GM23338 (cell line): Measurements from ENCODE around the gene TRIM39. TPM values are rescaled to one million over a fixed set of nuclear protein-coding genes. Genes with fewer than 3 reads are reported as not detected.
A peak's percentile ranks its signal among the peaks of the same experiment; 100 is the strongest.

Experiments
- ATAC-seq: fragments of 200-7000 bp; cut with Tn5 transposase; 3 replicates; pipeline ENCODE4 v1.9.1; 2020
- DNase-seq: peaks from one replicate; pipeline ENCODE4 v3.0.0-alpha.2; 2015; ENCODE audit warnings: low spot score
- H2AFZ ChIP-seq: fragments of 200-600 bp; sonication (generic); 2 replicates; pipeline ENCODE4 v1.8.0; 2016; ENCODE audit warnings: antibody characterized with exemption, mild to moderate bottlenecking, moderate library complexity
- H3F3A ChIP-seq: fragments of 200-600 bp; sonication (generic); replicated peaks from 2 replicates; pipeline ENCODE4 v1.8.0; 2017; ENCODE audit warnings: antibody characterized with exemption, mixed run types, low read depth
- H3K27ac ChIP-seq: fragments of 200-600 bp; sonication (generic); 2 replicates; pipeline ENCODE4 v1.6.1; 2016; ENCODE audit warnings: low read depth
- H3K27me3 ChIP-seq: fragments of 200-600 bp; sonication (generic); 2 replicates; pipeline ENCODE4 v1.8.0; 2016; ENCODE audit warnings: mild to moderate bottlenecking, mixed run types, moderate library complexity; ENCODE audit not compliant: insufficient read depth
- H3K36me3 ChIP-seq: fragments of 200-600 bp; sonication (generic); 2 replicates; pipeline ENCODE4 v1.8.0; 2016; ENCODE audit warnings: mild to moderate bottlenecking; ENCODE audit not compliant: insufficient read depth
- H3K4me1 ChIP-seq: fragments of 200-600 bp; sonication (generic); 2 replicates; pipeline ENCODE4 v1.8.0; 2016; ENCODE audit warnings: mild to moderate bottlenecking, moderate library complexity; ENCODE audit not compliant: insufficient read depth
- H3K4me2 ChIP-seq: fragments of 200-600 bp; sonication (generic); 2 replicates; pipeline ENCODE4 v1.7.1; 2017; ENCODE audit warnings: mixed run types
- H3K4me3 ChIP-seq: fragments of 200-600 bp; sonication (generic); 2 replicates; pipeline ENCODE4 v1.6.1; 2016; ENCODE audit warnings: mixed run types
- H3K79me2 ChIP-seq: fragments of 200-600 bp; sonication (generic); replicated peaks from 2 replicates; pipeline ENCODE4 v1.8.0; 2017; ENCODE audit warnings: mild to moderate bottlenecking; ENCODE audit not compliant: insufficient read depth
- H3K9me2 ChIP-seq: fragments of 200-600 bp; sonication (generic); 2 replicates; pipeline ENCODE4 v1.8.0; 2017; ENCODE audit not compliant: insufficient read depth
- H4K20me1 ChIP-seq: fragments of 200-600 bp; sonication (generic); replicated peaks from 2 replicates; pipeline ENCODE4 v1.8.0; 2017; ENCODE audit warnings: mild to moderate bottlenecking; ENCODE audit not compliant: insufficient read depth
- H3K27ac Mint-ChIP-seq: 2 replicates; pipeline ENCODE4 v1.8.0; 2020; ENCODE audit warnings: inconsistent platforms, mild to moderate bottlenecking, moderate library complexity, mixed read lengths
- H3K27me3 Mint-ChIP-seq: 3 replicates; pipeline ENCODE4 v1.8.0; 2022; ENCODE audit warnings: low read depth, mild to moderate bottlenecking, moderate library complexity, mixed read lengths, inconsistent platforms; ENCODE audit not compliant: insufficient read depth, poor library complexity
- H3K36me3 Mint-ChIP-seq: 3 replicates; pipeline ENCODE4 v1.8.0; 2021; ENCODE audit warnings: low read depth, mild to moderate bottlenecking, inconsistent platforms, moderate library complexity, mixed read lengths
- H3K4me1 Mint-ChIP-seq: 3 replicates; pipeline ENCODE4 v1.8.0; 2020; ENCODE audit warnings: mild to moderate bottlenecking, inconsistent platforms, mixed read lengths
- H3K4me3 Mint-ChIP-seq: 3 replicates; pipeline ENCODE4 v1.8.0; 2021; ENCODE audit warnings: moderate library complexity, mild to moderate bottlenecking, inconsistent platforms, mixed read lengths
- H3K9me3 Mint-ChIP-seq: 3 replicates; pipeline ENCODE4 v1.8.0; 2020; ENCODE audit warnings: moderate library complexity, mild to moderate bottlenecking, inconsistent platforms, mixed read lengths
- CREB1 ChIP-seq: fragments of 250-450 bp; sonication (Bioruptor Pico); IDR thresholded peaks from 2 replicates; pipeline ENCODE4 v1.5.0; 2020; ENCODE audit warnings: low read depth, mild to moderate bottlenecking, moderate library complexity
- EZH2phosphoT487 ChIP-seq: fragments of 200-600 bp; sonication (generic); IDR thresholded peaks from one replicate; pipeline ENCODE4 v1.8.1; 2018; ENCODE audit warnings: antibody characterized with exemption; ENCODE audit not compliant: unreplicated experiment
- NANOG ChIP-seq: IDR thresholded peaks from 2 replicates; pipeline ENCODE4 v1.6.1; 2016; ENCODE audit warnings: antibody characterized with exemption, borderline replicate concordance
- ZNF114 ChIP-seq: fragments of 250-450 bp; sonication (Bioruptor Pico); IDR thresholded peaks from 2 replicates; pipeline ENCODE4 v1.5.0; 2020; ENCODE audit warnings: mild to moderate bottlenecking, moderate library complexity
- polyA plus RNA-seq: library from polyadenylated mRNA; unstranded; fragments of >200 nt; fragmentation: Nextera tagmentation; extraction: Ambion mirVana; gene quantifications from 2 replicates; pipeline ENCODE4 v1.2.1, GENCODE V29; 2016
- total RNA-seq: library from RNA; depleted of rRNA; stranded (reverse); fragments of >200 nt; shearing (Covaris generic); gene quantifications from 2 replicates; pipeline ENCODE4 v1.2.3, GENCODE V29; 2014
- TF ChIP-seq, protein P1 (sequence below), 2 experiments: fragments of 200-600 bp in 1 of 2; sonication (generic) in 1 of 2; conservative IDR thresholded peaks; 2 replicates each; pipeline versions ENCODE4 v1.5.1 to v1.6.1; 2016 to 2017; ENCODE audit warnings: antibody characterized with exemption in 2 of 2, low read depth in 2 of 2, mild to moderate bottlenecking in 2 of 2, moderate library complexity in 1 of 2
- TF ChIP-seq, protein P2 (sequence below): IDR thresholded peaks from 2 replicates; pipeline ENCODE4 v1.6.1; 2016; ENCODE audit warnings: antibody characterized with exemption
- TF ChIP-seq, protein P3 (sequence below): IDR thresholded peaks from one replicate; pipeline ENCODE4 v1.6.1; 2018; ENCODE audit warnings: antibody characterized with exemption; ENCODE audit not compliant: unreplicated experiment
- TF ChIP-seq, protein P4 (sequence below): fragments of 250-450 bp; sonication (Bioruptor Pico); IDR thresholded peaks from 2 replicates; pipeline ENCODE4 v1.5.0; 2020; ENCODE audit warnings: mild to moderate bottlenecking, moderate library complexity

TRIM39 gene
- total and polyA plus RNA-seq, 2 experiments from 2014 or later, result 5.4 to 19.2 TPM

DNA sequence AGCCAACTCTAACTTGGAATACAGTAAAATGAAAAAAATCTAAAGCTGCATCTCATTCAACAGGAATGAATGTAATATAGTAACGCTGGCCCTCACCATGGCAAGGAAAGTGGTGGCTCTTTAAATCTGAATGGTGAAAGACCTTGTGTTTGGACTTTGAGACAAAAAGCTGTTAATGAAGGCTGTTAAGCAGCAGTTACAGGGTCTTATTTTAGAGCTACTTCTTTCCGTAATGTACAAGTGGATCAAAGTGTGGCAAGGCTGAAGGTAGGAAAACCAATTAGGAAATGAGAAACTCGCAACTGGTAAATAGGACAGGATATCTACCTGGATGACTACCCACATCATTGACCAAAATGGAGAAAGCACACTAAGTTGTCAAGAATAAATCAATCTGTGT, 11.6 kb upstream of the TRIM39 start (continued):
- TF ChIP-seq, protein P1, sequence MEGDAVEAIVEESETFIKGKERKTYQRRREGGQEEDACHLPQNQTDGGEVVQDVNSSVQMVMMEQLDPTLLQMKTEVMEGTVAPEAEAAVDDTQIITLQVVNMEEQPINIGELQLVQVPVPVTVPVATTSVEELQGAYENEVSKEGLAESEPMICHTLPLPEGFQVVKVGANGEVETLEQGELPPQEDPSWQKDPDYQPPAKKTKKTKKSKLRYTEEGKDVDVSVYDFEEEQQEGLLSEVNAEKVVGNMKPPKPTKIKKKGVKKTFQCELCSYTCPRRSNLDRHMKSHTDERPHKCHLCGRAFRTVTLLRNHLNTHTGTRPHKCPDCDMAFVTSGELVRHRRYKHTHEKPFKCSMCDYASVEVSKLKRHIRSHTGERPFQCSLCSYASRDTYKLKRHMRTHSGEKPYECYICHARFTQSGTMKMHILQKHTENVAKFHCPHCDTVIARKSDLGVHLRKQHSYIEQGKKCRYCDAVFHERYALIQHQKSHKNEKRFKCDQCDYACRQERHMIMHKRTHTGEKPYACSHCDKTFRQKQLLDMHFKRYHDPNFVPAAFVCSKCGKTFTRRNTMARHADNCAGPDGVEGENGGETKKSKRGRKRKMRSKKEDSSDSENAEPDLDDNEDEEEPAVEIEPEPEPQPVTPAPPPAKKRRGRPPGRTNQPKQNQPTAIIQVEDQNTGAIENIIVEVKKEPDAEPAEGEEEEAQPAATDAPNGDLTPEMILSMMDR (conservative IDR thresholded peaks at IDR 0.05; ENCODE audit: low read depth in 2 of 2), result no peak

DNA sequence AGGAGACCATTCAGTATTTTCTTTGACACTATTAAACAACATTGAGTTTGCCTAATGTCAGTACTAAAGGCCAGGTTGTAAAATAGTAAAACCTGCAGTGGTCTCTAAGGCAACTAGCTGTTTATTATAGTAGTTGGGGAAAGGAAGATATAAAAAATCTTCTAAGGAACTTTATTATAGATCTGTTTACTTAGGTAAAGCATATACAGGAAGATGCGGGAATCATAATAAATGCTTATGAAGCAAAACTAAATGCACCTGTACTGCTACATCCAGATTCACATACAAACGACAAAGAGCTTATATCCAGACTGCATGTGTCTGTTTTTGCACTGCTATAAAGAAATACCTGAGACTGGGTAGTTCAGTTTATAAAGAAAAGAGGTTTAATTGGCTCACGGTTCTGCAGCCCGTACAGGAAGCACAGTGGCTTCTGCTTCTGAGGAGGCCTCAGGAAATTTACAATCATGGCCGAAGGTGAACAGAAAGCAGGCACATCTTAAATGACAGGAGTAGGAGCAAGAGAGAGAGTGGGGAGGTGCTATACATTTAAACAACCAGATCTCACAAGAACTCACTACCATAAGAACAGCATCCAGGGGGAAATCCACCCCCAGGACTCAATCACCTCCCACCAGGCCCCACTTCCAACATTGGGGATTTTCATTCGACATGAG, 8.7 kb upstream of the TRIM39 start:
- Mint-ChIP-seq H3K27ac (peak overlapping the region; percentile 64; the same call in 1 of the 2 replicates), H3K9me3 (no peaks in the 10 kb centered on the region), H3K27me3 (peaks cover 9% of the 10 kb centered on the region), H3K4me1 (peaks cover 63% of the 10 kb centered on the region), H3K4me3 (no peak overlapping the region; the same call in 2 of the 3 replicates), H3K36me3 (peaks cover 40% of the 10 kb centered on the region; the same call in 2 of the 3 replicates)
- Histone ChIP-seq H4K20me1 (peaks cover 53% of the 10 kb centered on the region), H3K27ac (no peak overlapping the region), H3K27me3 (no peaks in the 10 kb centered on the region), H3K4me2 (peak overlapping the region; percentile 5; the same call in 1 of the 2 replicates), H3K9me2 (no peaks in the 10 kb centered on the region), H3K79me2 (peaks cover 100% of the 10 kb centered on the region), H3K36me3 (no peaks in the 10 kb centered on the region; the same call in none of the 2 replicates), H3K4me3 (no peak overlapping the region), H3K4me1 (peaks cover 57% of the 10 kb centered on the region), H3F3A (no peaks in the 10 kb centered on the region), H2AFZ (no peak overlapping the region)
- DNase-seq (no peak), ATAC-seq (no peak)
- TF ChIP-seq, protein P2, sequence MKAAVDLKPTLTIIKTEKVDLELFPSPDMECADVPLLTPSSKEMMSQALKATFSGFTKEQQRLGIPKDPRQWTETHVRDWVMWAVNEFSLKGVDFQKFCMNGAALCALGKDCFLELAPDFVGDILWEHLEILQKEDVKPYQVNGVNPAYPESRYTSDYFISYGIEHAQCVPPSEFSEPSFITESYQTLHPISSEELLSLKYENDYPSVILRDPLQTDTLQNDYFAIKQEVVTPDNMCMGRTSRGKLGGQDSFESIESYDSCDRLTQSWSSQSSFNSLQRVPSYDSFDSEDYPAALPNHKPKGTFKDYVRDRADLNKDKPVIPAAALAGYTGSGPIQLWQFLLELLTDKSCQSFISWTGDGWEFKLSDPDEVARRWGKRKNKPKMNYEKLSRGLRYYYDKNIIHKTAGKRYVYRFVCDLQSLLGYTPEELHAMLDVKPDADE, result no peak
- TF ChIP-seq, protein P3, sequence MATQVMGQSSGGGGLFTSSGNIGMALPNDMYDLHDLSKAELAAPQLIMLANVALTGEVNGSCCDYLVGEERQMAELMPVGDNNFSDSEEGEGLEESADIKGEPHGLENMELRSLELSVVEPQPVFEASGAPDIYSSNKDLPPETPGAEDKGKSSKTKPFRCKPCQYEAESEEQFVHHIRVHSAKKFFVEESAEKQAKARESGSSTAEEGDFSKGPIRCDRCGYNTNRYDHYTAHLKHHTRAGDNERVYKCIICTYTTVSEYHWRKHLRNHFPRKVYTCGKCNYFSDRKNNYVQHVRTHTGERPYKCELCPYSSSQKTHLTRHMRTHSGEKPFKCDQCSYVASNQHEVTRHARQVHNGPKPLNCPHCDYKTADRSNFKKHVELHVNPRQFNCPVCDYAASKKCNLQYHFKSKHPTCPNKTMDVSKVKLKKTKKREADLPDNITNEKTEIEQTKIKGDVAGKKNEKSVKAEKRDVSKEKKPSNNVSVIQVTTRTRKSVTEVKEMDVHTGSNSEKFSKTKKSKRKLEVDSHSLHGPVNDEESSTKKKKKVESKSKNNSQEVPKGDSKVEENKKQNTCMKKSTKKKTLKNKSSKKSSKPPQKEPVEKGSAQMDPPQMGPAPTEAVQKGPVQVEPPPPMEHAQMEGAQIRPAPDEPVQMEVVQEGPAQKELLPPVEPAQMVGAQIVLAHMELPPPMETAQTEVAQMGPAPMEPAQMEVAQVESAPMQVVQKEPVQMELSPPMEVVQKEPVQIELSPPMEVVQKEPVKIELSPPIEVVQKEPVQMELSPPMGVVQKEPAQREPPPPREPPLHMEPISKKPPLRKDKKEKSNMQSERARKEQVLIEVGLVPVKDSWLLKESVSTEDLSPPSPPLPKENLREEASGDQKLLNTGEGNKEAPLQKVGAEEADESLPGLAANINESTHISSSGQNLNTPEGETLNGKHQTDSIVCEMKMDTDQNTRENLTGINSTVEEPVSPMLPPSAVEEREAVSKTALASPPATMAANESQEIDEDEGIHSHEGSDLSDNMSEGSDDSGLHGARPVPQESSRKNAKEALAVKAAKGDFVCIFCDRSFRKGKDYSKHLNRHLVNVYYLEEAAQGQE, result no peak
- TF ChIP-seq, protein P4, sequence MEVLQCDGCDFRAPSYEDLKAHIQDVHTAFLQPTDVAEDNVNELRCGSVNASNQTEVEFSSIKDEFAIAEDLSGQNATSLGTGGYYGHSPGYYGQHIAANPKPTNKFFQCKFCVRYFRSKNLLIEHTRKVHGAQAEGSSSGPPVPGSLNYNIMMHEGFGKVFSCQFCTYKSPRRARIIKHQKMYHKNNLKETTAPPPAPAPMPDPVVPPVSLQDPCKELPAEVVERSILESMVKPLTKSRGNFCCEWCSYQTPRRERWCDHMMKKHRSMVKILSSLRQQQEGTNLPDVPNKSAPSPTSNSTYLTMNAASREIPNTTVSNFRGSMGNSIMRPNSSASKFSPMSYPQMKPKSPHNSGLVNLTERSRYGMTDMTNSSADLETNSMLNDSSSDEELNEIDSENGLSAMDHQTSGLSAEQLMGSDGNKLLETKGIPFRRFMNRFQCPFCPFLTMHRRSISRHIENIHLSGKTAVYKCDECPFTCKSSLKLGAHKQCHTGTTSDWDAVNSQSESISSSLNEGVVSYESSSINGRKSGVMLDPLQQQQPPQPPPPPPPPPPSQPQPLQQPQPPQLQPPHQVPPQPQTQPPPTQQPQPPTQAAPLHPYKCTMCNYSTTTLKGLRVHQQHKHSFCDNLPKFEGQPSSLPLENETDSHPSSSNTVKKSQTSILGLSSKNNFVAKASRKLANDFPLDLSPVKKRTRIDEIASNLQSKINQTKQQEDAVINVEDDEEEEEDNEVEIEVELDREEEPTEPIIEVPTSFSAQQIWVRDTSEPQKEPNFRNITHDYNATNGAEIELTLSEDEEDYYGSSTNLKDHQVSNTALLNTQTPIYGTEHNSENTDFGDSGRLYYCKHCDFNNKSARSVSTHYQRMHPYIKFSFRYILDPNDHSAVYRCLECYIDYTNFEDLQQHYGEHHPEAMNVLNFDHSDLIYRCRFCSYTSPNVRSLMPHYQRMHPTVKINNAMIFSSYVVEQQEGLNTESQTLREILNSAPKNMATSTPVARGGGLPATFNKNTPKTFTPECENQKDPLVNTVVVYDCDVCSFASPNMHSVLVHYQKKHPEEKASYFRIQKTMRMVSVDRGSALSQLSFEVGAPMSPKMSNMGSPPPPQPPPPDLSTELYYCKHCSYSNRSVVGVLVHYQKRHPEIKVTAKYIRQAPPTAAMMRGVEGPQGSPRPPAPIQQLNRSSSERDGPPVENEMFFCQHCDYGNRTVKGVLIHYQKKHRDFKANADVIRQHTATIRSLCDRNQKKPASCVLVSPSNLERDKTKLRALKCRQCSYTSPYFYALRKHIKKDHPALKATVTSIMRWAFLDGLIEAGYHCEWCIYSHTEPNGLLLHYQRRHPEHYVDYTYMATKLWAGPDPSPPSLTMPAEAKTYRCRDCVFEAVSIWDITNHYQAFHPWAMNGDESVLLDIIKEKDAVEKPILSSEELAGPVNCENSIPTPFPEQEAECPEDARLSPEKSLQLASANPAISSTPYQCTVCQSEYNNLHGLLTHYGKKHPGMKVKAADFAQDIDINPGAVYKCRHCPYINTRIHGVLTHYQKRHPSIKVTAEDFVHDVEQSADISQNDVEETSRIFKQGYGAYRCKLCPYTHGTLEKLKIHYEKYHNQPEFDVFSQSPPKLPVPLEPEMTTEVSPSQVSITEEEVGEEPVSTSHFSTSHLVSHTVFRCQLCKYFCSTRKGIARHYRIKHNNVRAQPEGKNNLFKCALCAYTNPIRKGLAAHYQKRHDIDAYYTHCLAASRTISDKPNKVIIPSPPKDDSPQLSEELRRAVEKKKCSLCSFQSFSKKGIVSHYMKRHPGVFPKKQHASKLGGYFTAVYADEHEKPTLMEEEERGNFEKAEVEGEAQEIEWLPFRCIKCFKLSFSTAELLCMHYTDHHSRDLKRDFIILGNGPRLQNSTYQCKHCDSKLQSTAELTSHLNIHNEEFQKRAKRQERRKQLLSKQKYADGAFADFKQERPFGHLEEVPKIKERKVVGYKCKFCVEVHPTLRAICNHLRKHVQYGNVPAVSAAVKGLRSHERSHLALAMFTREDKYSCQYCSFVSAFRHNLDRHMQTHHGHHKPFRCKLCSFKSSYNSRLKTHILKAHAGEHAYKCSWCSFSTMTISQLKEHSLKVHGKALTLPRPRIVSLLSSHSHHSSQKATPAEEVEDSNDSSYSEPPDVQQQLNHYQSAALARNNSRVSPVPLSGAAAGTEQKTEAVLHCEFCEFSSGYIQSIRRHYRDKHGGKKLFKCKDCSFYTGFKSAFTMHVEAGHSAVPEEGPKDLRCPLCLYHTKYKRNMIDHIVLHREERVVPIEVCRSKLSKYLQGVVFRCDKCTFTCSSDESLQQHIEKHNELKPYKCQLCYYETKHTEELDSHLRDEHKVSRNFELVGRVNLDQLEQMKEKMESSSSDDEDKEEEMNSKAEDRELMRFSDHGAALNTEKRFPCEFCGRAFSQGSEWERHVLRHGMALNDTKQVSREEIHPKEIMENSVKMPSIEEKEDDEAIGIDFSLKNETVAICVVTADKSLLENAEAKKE (CRISPR knock-in tag), result no peak
- TF ChIP-seq CREB1, result no peak
- no peak for TF ChIP-seq EZH2phosphoT487
- TF ChIP-seq ZNF114, result no peak
- TF ChIP-seq, protein P1 (conservative IDR thresholded peaks at IDR 0.05; ENCODE audit: low read depth in 2 of 2), result no peak
- no peak for TF ChIP-seq NANOG
